Measurements from ENCODE around the gene MAST3. TPM values are rescaled to one million over a fixed set of nuclear protein-coding genes. Genes with fewer than 3 reads are reported as not detected.

MAST3 gene
- polyA plus RNA-seq, 3 donors, result 6.8 to 34.0 (median 12.4) TPM

- H3K4me2 ChIP-seq (replicated peaks; ENCODE audit: extremely low read depth, low read length, poor library complexity, severe bottlenecking), result no peak overlapping the region
- H3K4me1 Mint-ChIP-seq, result peaks cover 36% of the 10 kb centered on the region
- 92% methylated on average over 4 of the region's 14 CpGs for WGBS (ENCODE audit: insufficient coverage)
- H3K27me3 ChIP-seq (ENCODE audit: control insufficient read depth in 2 of 2, insufficient read depth in 2 of 2, low read length in 2 of 2), result no peaks in the 10 kb centered on the region
- no peak overlapping the region for H3K9ac ChIP-seq (ENCODE audit: insufficient read depth, low read length, poor library complexity, severe bottlenecking)
- H3K9me3 Mint-ChIP-seq, result peaks cover 0 to 2% (median 0%) of the 10 kb centered on the region in 7 donors
- peaks cover 23 to 38% of the 10 kb centered on the region in 2 donors for H3K4me1 ChIP-seq (ENCODE audit: control insufficient read depth in 1 of 2, insufficient read depth in 2 of 2, low read length in 2 of 2)
- no peak overlapping the region for H3K27ac ChIP-seq (ENCODE audit: low read depth in 1 of 2, low read length in 2 of 2)
- H3K36me3 Mint-ChIP-seq, result peaks cover 63 to 73% of the 10 kb centered on the region in 2 donors
- H3K4me3 ChIP-seq (replicated peaks in 1 of 3; ENCODE audit: low read depth in 2 of 3, low read length in 3 of 3), result no peak overlapping the region
- H2AFZ ChIP-seq (ENCODE audit: insufficient read depth, low read depth, low read length, poor library complexity, severe bottlenecking), result no peak overlapping the region
- no peak for DNase-seq
- H3K4me3 Mint-ChIP-seq, result no peak overlapping the region
- peaks cover 48 to 70% of the 10 kb centered on the region in 2 donors for H3K36me3 ChIP-seq (replicated peaks in 1 of 2; ENCODE audit: control insufficient read depth in 1 of 2, insufficient read depth in 2 of 2, low read length in 2 of 2)
- intact Hi-C loops (cut with micrococcal nuclease), result loop anchor here in 1 of 2 donors (2.0 to 5.0 kb wide), 2 partner anchors 33 to 41 kb away; partner anchors contain the start of gene PIK3R2
- peaks cover 95% of the 10 kb centered on the region for H4K20me1 ChIP-seq (ENCODE audit: insufficient read depth, low read length)
- H3K27me3 Mint-ChIP-seq (ENCODE audit: low read depth in 3 of 3), result peaks cover 0 to 3% (median 2%) of the 10 kb centered on the region in 3 donors
- H3K27ac Mint-ChIP-seq, result peak overlapping the region in 3 of 7 donors; percentile 17 to 68 (median 37)
- H3K79me2 ChIP-seq (ENCODE audit: insufficient read depth, low read length), result peaks cover 57% of the 10 kb centered on the region
- no peaks in the 10 kb centered on the region for H3K9me3 ChIP-seq (replicated peaks in 1 of 2; ENCODE audit: control insufficient read depth in 1 of 2, insufficient read depth in 1 of 2, low read length in 2 of 2)
- no peak for TF ChIP-seq CTCF (IDR thresholded peaks at IDR 0.05)
These were observed 22.1 kb downstream of the MAST3 start for GRCh38 chr19:18119717-18120105.

DNA sequence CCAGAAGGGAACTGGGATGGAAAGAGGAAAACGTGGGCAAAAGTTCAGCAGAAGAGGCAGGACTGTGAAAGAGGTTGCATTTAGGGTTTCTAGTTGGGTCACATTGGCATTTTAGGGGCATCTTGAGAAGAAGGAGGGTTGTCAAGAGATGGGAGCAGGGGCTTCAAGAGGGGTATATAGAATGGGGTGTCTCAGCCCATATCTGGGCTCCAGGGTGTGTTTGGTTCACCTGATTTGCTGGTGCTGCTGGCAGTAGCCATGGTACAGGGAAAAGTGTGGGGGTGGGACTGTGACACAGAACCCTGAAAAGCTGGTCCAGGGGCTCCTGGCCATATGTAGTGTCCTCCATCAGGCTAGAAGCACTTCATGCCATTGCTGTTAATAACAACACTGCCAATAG, 22.5 kb downstream of the MAST3 start:
- Histone ChIP-seq H3K4me2 (replicated peaks; ENCODE audit: extremely low read depth, low read length, poor library complexity, severe bottlenecking) (no peak overlapping the region), H3K27me3 (ENCODE audit: control insufficient read depth in 2 of 2, insufficient read depth in 2 of 2, low read length in 2 of 2) (no peaks in the 10 kb centered on the region), H3K36me3 (replicated peaks in 1 of 2; ENCODE audit: control insufficient read depth in 1 of 2, insufficient read depth in 2 of 2, low read length in 2 of 2) (peaks cover 48 to 70% of the 10 kb centered on the region in 2 donors), H3K9me3 (replicated peaks in 1 of 2; ENCODE audit: control insufficient read depth in 1 of 2, insufficient read depth in 1 of 2, low read length in 2 of 2) (no peaks in the 10 kb centered on the region), H3K9ac (ENCODE audit: insufficient read depth, low read length, poor library complexity, severe bottlenecking) (no peak overlapping the region), H3K79me2 (ENCODE audit: insufficient read depth, low read length) (peaks cover 53% of the 10 kb centered on the region), H3K4me1 (ENCODE audit: control insufficient read depth in 1 of 2, insufficient read depth in 2 of 2, low read length in 2 of 2) (peaks cover 24 to 40% of the 10 kb centered on the region in 2 donors), H2AFZ (ENCODE audit: insufficient read depth, low read depth, low read length, poor library complexity, severe bottlenecking) (no peak overlapping the region), H4K20me1 (ENCODE audit: insufficient read depth, low read length) (peaks cover 94% of the 10 kb centered on the region), H3K27ac (ENCODE audit: low read depth in 1 of 2, low read length in 2 of 2) (no peak overlapping the region), H3K4me3 (replicated peaks in 1 of 3; ENCODE audit: low read depth in 2 of 3, low read length in 3 of 3) (no peak overlapping the region)
- intact Hi-C loops (cut with micrococcal nuclease), result no loop called here
- peaks cover 33% of the 10 kb centered on the region for H3K4me1 Mint-ChIP-seq
- peaks cover 63 to 73% of the 10 kb centered on the region in 2 donors for H3K36me3 Mint-ChIP-seq
- DNase-seq, result no peak
- H3K4me3 Mint-ChIP-seq, result no peak overlapping the region
- TF ChIP-seq CTCF (IDR thresholded peaks at IDR 0.05), result no peak
- H3K27ac Mint-ChIP-seq, result peak overlapping the region in 3 of 7 donors; percentile 17 to 68 (median 37)
- H3K9me3 Mint-ChIP-seq, result peaks cover 0 to 2% (median 0%) of the 10 kb centered on the region in 7 donors
- WGBS (ENCODE audit: insufficient coverage), result 40% methylated on average over 1 of the region's 1 CpG
- peaks cover 0 to 3% (median 2%) of the 10 kb centered on the region in 3 donors for H3K27me3 Mint-ChIP-seq (ENCODE audit: low read depth in 3 of 3)

Data from CD14-positive monocyte (primary cell).